K562 (cell line): ENCODE results near the gene FRMD1. TPM values are rescaled to one million over a fixed set of nuclear protein-coding genes. Genes with fewer than 3 reads are reported as not detected.

ENCODE experiments used
- ATAC-seq: fragments of 200-7000 bp; cut with Tn5 transposase; 3 replicates; pipeline ENCODE4 v1.9.1; 2020; ENCODE audit warnings: moderate library complexity
- BruUV-seq: library from RNA; stranded (reverse); fragments of 400-500 nt; replicated peaks from 2 replicates; lab custom pipeline; 2021; lab: Mats Ljungman, UMichigan
- CTCF ChIA-PET: fragments of 300-600 bp; formaldehyde crosslinking; extraction: SDS; loops from one replicate; lab custom pipeline; 2021; ENCODE audit warnings: low intra/inter-chr PET ratio; lab: Yijun Ruan, JAX
- POLR2A ChIA-PET: fragments of 300-600, 350-650 bp; sonication (Branson Sonifier 250); formaldehyde crosslinking; extraction: SDS; loops from one replicate; lab custom pipeline; 2021; ENCODE audit warnings: antibody characterized with exemption, inconsistent platforms; lab: Yijun Ruan, JAX
- DNase-seq, 4 experiments: peaks; one replicate each; pipeline versions ENCODE4 v3.0.0 to v3.0.0-alpha.2; 2011 to 2018; ENCODE audit warnings: low spot score in 3 of 4, mixed read lengths in 3 of 4; ENCODE audit errors: extremely low read depth in 1 of 4
- FAIRE-seq: peaks from 2 replicates; lab custom pipeline; 2011; peaks lifted over from hg19 to GRCh38; lab: Jason Lieb, UNC
- H2AFZ ChIP-seq: 2 replicates; pipeline ENCODE4 v1.6.0; 2011; ENCODE audit warnings: low read depth, low read length, control low read depth, inconsistent platforms
- H3K27ac ChIP-seq: fragments of 200-600 bp; 3 replicates; pipeline ENCODE4 v1.8.0; 2011; ENCODE audit warnings: low read depth, mild to moderate bottlenecking, control low read depth, inconsistent platforms, low read length, moderate library complexity, mixed read lengths; ENCODE audit errors: extremely low read depth
- H3K27me3 ChIP-seq, 2 experiments: fragments of 300-600 bp in 1 of 2; 2 replicates in 1 of 2; 3 replicates in 1 of 2; pipeline versions ENCODE4 v1.6.0 to v1.8.0; 2011; ENCODE audit warnings: inconsistent platforms in 2 of 2, low read length in 2 of 2, mild to moderate bottlenecking in 1 of 2, mixed read lengths in 1 of 2, moderate library complexity in 1 of 2; ENCODE audit not compliant: control insufficient read depth in 2 of 2, insufficient read depth in 2 of 2
- H3K36me3 ChIP-seq: fragments of 300-600 bp; 3 replicates; pipeline ENCODE4 v1.8.0; 2011; ENCODE audit warnings: mild to moderate bottlenecking, low read length, inconsistent platforms; ENCODE audit not compliant: control insufficient read depth, insufficient read depth
- H3K4me1 ChIP-seq, 2 experiments: fragments of 200-600 bp in 1 of 2; replicated peaks in 1 of 2; 2 replicates in 1 of 2; 3 replicates in 1 of 2; pipeline versions ENCODE4 v1.5.1 to v1.8.0; 2011; ENCODE audit warnings: inconsistent platforms in 2 of 2, low read length in 2 of 2, mild to moderate bottlenecking in 1 of 2, mixed read lengths in 1 of 2, moderate library complexity in 1 of 2; ENCODE audit not compliant: control insufficient read depth in 2 of 2, insufficient read depth in 2 of 2
- H3K4me2 ChIP-seq: 2 replicates; pipeline ENCODE4 v1.6.1; 2011; ENCODE audit warnings: low read length, control low read depth, inconsistent platforms, mixed read lengths; ENCODE audit not compliant: insufficient read depth
- H3K4me3 ChIP-seq: fragments of 200-600 bp; sonication (generic), shearing (Covaris generic); 2 replicates; pipeline ENCODE4 v1.5.1; 2016; ENCODE audit warnings: control low read depth, inconsistent platforms
- H3K79me2 ChIP-seq: fragments of 200-600 bp; 3 replicates; pipeline ENCODE4 v1.8.0; 2011; ENCODE audit warnings: low read length, inconsistent platforms; ENCODE audit not compliant: control insufficient read depth, insufficient read depth
- H3K9ac ChIP-seq, 2 experiments: 2 replicates each; pipeline versions ENCODE4 v1.6.0 to v1.6.1; 2011; ENCODE audit warnings: low read depth in 2 of 2, low read length in 2 of 2, control low read depth in 1 of 2, inconsistent platforms in 1 of 2, mild to moderate bottlenecking in 1 of 2, mixed read lengths in 1 of 2; ENCODE audit not compliant: insufficient read depth in 1 of 2
- H3K9me1 ChIP-seq: one replicate; pipeline ENCODE4 v1.6.0; 2011; ENCODE audit warnings: inconsistent platforms, mild to moderate bottlenecking, low read length, moderate library complexity; ENCODE audit not compliant: control insufficient read depth, insufficient read depth
- H3K9me3 ChIP-seq: replicated peaks from 2 replicates; pipeline ENCODE4 v1.5.1; 2011; ENCODE audit warnings: low read depth, low read length, inconsistent platforms; ENCODE audit not compliant: control insufficient read depth, insufficient read depth
- H4K20me1 ChIP-seq: replicated peaks from 2 replicates; pipeline ENCODE4 v1.6.1; 2011; ENCODE audit warnings: low read length, inconsistent platforms, mixed read lengths; ENCODE audit not compliant: control insufficient read depth, insufficient read depth
- ARNT ChIP-seq, 2 experiments: fragments of 450-650 bp; IDR thresholded peaks; 2 replicates each; pipeline ENCODE4 v1.6.1; 2016; ENCODE audit warnings: mild to moderate bottlenecking in 1 of 2
- ATF3 ChIP-seq, 2 experiments: fragments of 450-650 bp in 1 of 2; sonication (generic) in 1 of 2; formaldehyde crosslinking in 1 of 2; IDR thresholded peaks in 1 of 2; conservative IDR thresholded peaks in 1 of 2; 2 replicates each; pipeline versions ENCODE4 v1.6.1 to v1.8.1; 2016 to 2023; ENCODE audit warnings: mild to moderate bottlenecking in 2 of 2, moderate library complexity in 2 of 2, inconsistent platforms in 1 of 2, missing genetic modification reagents in 1 of 2
- BRD4 ChIP-seq: fragments of 200-600 bp; sonication (generic); IDR thresholded peaks from 2 replicates; pipeline ENCODE4 v1.6.1; 2017; ENCODE audit warnings: inconsistent platforms
- CBX5 ChIP-seq: IDR thresholded peaks from 2 replicates; pipeline ENCODE4 v1.6.1; 2014; ENCODE audit warnings: low read depth, borderline replicate concordance
- HINFP ChIP-seq: fragments of 450-650 bp; conservative IDR thresholded peaks from 2 replicates; pipeline ENCODE4 v1.6.1; 2016; ENCODE audit warnings: missing genetic modification characterization, low read depth, mild to moderate bottlenecking, control low read depth, missing compliant biosample characterization
- MBD1 ChIP-seq: fragments of 250-450 bp; sonication (Bioruptor Pico); IDR thresholded peaks from 2 replicates; pipeline ENCODE4 v1.8.0; 2022; ENCODE audit warnings: inconsistent platforms
- NBN ChIP-seq: fragments of 450-650 bp; IDR thresholded peaks from 2 replicates; pipeline ENCODE4 v1.6.1; 2016; ENCODE audit warnings: low read depth, mild to moderate bottlenecking
- NR4A1 ChIP-seq, 2 experiments: fragments of 250-450 bp in 1 of 2; fragments of 450-650 bp in 1 of 2; sonication (Bioruptor Pico) in 1 of 2; IDR thresholded peaks; 2 replicates each; pipeline versions ENCODE4 v1.4.0 to v1.6.1; 2016 to 2020; ENCODE audit warnings: mild to moderate bottlenecking in 2 of 2, missing compliant biosample characterization in 1 of 2, missing genetic modification characterization in 1 of 2, moderate library complexity in 1 of 2
- NUFIP1 ChIP-seq: fragments of 450-650 bp; IDR thresholded peaks from 2 replicates; pipeline ENCODE4 v1.6.1; 2018; ENCODE audit not compliant: partially characterized antibody
- VEZF1 ChIP-seq: fragments of 200-800 bp; sonication (Bioruptor generic); IDR thresholded peaks from 2 replicates; pipeline ENCODE4 v1.6.1; 2017; ENCODE audit warnings: missing genetic modification characterization, missing compliant biosample characterization
- ZNF124 ChIP-seq: sonication (generic); formaldehyde crosslinking; IDR thresholded peaks from 2 replicates; pipeline ENCODE4 v1.8.1; 2022; ENCODE audit warnings: missing genetic modification reagents
- ZNF431 ChIP-seq: sonication (generic); formaldehyde crosslinking; IDR thresholded peaks from 2 replicates; pipeline ENCODE4 v1.8.0; 2022; ENCODE audit warnings: mild to moderate bottlenecking, missing genetic modification reagents
- ZNF717 ChIP-seq: fragments of 250-450 bp; sonication (Bioruptor Pico); IDR thresholded peaks from 2 replicates; pipeline ENCODE4 v1.5.0; 2021
- WGBS: fragments of 100-300 bp; shearing (Covaris generic); methylation state at CpG from one replicate; pipeline ENCODE4 v1.1.6; 2016; ENCODE audit warnings: low coverage, mixed read lengths; ENCODE audit not compliant: insufficient coverage; ENCODE audit errors: missing lambda C conversion rate; 5-methylcytosine and 5-hydroxymethylcytosine counted together
- in situ Hi-C: fragments of 300-500 bp; cut with MboI; formaldehyde crosslinking; loops from 4 replicates; pipeline ENCODE4 v1.15.0; 2018; ENCODE audit warnings: inconsistent platforms, mixed read lengths
- intact Hi-C: fragments of 100-400 bp; cut with micrococcal nuclease; formaldehyde crosslinking; loops from 2 replicates; pipeline ENCODE4 v1.14.2; 2022
- polyA plus RNA-seq, 8 experiments: library from polyadenylated mRNA; depleted of rRNA in 4 of 8; stranded (reverse) in 5 of 8; unstranded in 3 of 8; fragments of >200 nt; fragmentation: Nextera tagmentation in 2 of 8; fragmentation: Illumina TruSeq in 1 of 8; extraction: Ambion mirVana in 2 of 8; extraction: Trizol in 1 of 8; gene quantifications; 2 replicates each; pipeline versions ENCODE4 v1.2.1 to v1.2.3, GENCODE V29; 2011 to 2014; ENCODE audit warnings: inconsistent platforms in 1 of 8, missing spikeins in 1 of 8
- total RNA-seq, 7 experiments: library from RNA; depleted of rRNA in 6 of 7; stranded (reverse); fragments of >200 nt in 6 of 7; fragmentation: Illumina TruSeq in 2 of 7; extraction: Trizol in 2 of 7; gene quantifications; 2 replicates each; pipeline versions ENCODE4 v1.2.1 to v1.2.3, GENCODE V29; 2011 to 2021; ENCODE audit warnings: low replicate concordance in 1 of 7

The FRMD1 gene
- total and polyA plus RNA-seq, 9 of the 15 experiments (the other 6 are each of a cell fraction or from before 2014, with no cell fraction given): 0.01 to 0.04 (median 0.01) TPM; not detected in 6

- H3K9me3 ChIP-seq: no peaks in the 10 kb centered on the region
- in situ Hi-C loops: no loop called here
- no peak overlapping the region for H3K9ac ChIP-seq
- CTCF ChIA-PET: no interaction called here
- POLR2A ChIA-PET: no interaction called here
- H3K79me2 ChIP-seq: no peaks in the 10 kb centered on the region
- no peak for ATAC-seq
- H4K20me1 ChIP-seq: peaks cover 6% of the 10 kb centered on the region; the same call in 1 of the 2 replicates
- H3K4me1 ChIP-seq: peaks cover 10 to 14% of the 10 kb centered on the region in 2 experiments
- FAIRE-seq: no peak
- H3K27me3 ChIP-seq: peaks cover 14 to 46% of the 10 kb centered on the region in 2 experiments
- no peaks in the 10 kb centered on the region for H3K9me1 ChIP-seq
- intact Hi-C loops: no loop called here
- BruUV-seq: no TSS peak
- H3K4me2 ChIP-seq: no peak overlapping the region
- H3K36me3 ChIP-seq: no peaks in the 10 kb centered on the region
- H2AFZ ChIP-seq: no peak overlapping the region
- WGBS: 69% methylated on average over 16 of the region's 18 CpGs
- no peak overlapping the region for H3K4me3 ChIP-seq
- DNase-seq: no peak
- H3K27ac ChIP-seq: no peak overlapping the region
- no peak for TF ChIP-seq ZNF717 (CRISPR knock-in tag)
- no peak for TF ChIP-seq HINFP (tag)
- no peak for TF ChIP-seq ARNT (IDR thresholded peaks at IDR 0.05)
- no peak for TF ChIP-seq ZNF124 (CRISPR knock-in tag)
- TF ChIP-seq ZNF431 (CRISPR knock-in tag): no peak
- no peak for TF ChIP-seq NBN
- no peak for TF ChIP-seq ATF3 (IDR thresholded peaks at IDR 0.05)
- TF ChIP-seq ATF3 (CRISPR knock-in tag; conservative IDR thresholded peaks at IDR 0.05): no peak
- TF ChIP-seq MBD1: no peak
- TF ChIP-seq NR4A1 (CRISPR knock-in tag; IDR thresholded peaks at IDR 0.05): no peak
- no peak for TF ChIP-seq NR4A1 (tag; IDR thresholded peaks at IDR 0.05)
- no peak for TF ChIP-seq NUFIP1
- no peak for TF ChIP-seq VEZF1
- no peak for TF ChIP-seq CBX5
- TF ChIP-seq BRD4: no peak
Measured at GRCh38 chr6:168034537-168034936, 44.5 kb downstream of the FRMD1 start.
